ENCODE data around the gene NDUFA13. TPM values are rescaled to one million over a fixed set of nuclear protein-coding genes. Genes with fewer than 3 reads are reported as not detected.

The NDUFA13 gene
- total RNA-seq, 1 experiment from 2014 or later: 203 TPM

DNA sequence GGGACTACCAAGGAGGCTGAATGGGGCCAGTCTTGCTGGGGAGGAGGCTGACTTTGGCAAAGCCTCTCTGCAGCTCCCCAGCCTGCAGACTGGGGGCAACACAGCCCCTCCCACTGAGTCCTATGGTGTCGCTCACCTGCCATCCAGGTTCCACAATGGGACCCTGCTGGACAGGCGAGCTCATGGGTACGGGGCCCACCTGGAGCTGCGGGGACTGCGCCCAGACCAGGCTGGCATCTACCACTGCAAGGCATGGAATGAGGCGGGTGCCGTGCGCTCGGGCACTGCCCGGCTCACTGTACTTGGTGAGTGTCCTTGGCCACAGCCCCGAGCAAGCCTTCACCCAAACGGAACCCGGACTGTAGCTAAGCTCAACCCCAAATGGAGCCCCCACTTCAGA is 27.1 kb downstream of the NDUFA13 start:
- POLR2A ChIA-PET (ENCODE audit: unreplicated experiment): no interaction called here
- BruUV-seq (replicated peaks): no TSS peak
- Histone ChIP-seq H3K27ac (no peak overlapping the region), H3K4me1 (replicated peaks; ENCODE audit: insufficient read depth) (peaks cover 11% of the 10 kb centered on the region), H3K4me3 (no peak overlapping the region), H3K4me2 (no peak overlapping the region), H3K9me3 (ENCODE audit: insufficient read depth, low read depth) (no peaks in the 10 kb centered on the region), H3F3A (ENCODE audit: insufficient read depth, low read depth) (peaks cover 16% of the 10 kb centered on the region; the same call in 1 of the 2 replicates), H3K36me3 (ENCODE audit: low read depth) (no peaks in the 10 kb centered on the region), H4K20me1 (ENCODE audit: insufficient read depth) (no peaks in the 10 kb centered on the region), H3K79me2 (ENCODE audit: low read depth) (no peaks in the 10 kb centered on the region), H3K27me3 (ENCODE audit: insufficient read depth, low read depth) (no peaks in the 10 kb centered on the region), H2AFZ (no peak overlapping the region), H3K9me2 (ENCODE audit: insufficient read depth) (no peaks in the 10 kb centered on the region)
- no peak for DNase-seq
- intact Hi-C loops (cut with micrococcal nuclease; ENCODE audit: unreplicated experiment): no loop called here
- CTCF ChIA-PET: no interaction called here
- no peak for TF ChIP-seq EZH2 (IDR thresholded peaks at IDR 0.05; ENCODE audit: low read depth)
- no peak for TF ChIP-seq CTCF (conservative IDR thresholded peaks at IDR 0.05)

GRCh38 chr19:19543640-19544039 is 27.6 kb downstream of the NDUFA13 start:
- H3K27ac ChIP-seq: no peak overlapping the region
- no peaks in the 10 kb centered on the region for H3K36me3 ChIP-seq (ENCODE audit: low read depth)
- H3K9me2 ChIP-seq (ENCODE audit: insufficient read depth): no peaks in the 10 kb centered on the region
- H2AFZ ChIP-seq: no peak overlapping the region
- ChIA-PET CTCF (no interaction called here), POLR2A (ENCODE audit: unreplicated experiment) (no interaction called here)
- no peak for TF ChIP-seq CTCF (conservative IDR thresholded peaks at IDR 0.05)
- TF ChIP-seq EZH2 (IDR thresholded peaks at IDR 0.05; ENCODE audit: low read depth): no peak
- H3K79me2 ChIP-seq (ENCODE audit: low read depth): no peaks in the 10 kb centered on the region
- no peaks in the 10 kb centered on the region for H3K27me3 ChIP-seq (ENCODE audit: insufficient read depth, low read depth)
- no peak overlapping the region for H3K4me2 ChIP-seq
- H3F3A ChIP-seq (ENCODE audit: insufficient read depth, low read depth): peaks cover 17% of the 10 kb centered on the region; the same call in 1 of the 2 replicates
- H3K4me1 ChIP-seq (replicated peaks; ENCODE audit: insufficient read depth): peaks cover 11% of the 10 kb centered on the region
- intact Hi-C loops (cut with micrococcal nuclease; ENCODE audit: unreplicated experiment): no loop called here
- no peaks in the 10 kb centered on the region for H4K20me1 ChIP-seq (ENCODE audit: insufficient read depth)
- no peaks in the 10 kb centered on the region for H3K9me3 ChIP-seq (ENCODE audit: insufficient read depth, low read depth)
- no peak overlapping the region for H3K4me3 ChIP-seq
- no TSS peak for BruUV-seq (replicated peaks)
- DNase-seq: no peak

DNA sequence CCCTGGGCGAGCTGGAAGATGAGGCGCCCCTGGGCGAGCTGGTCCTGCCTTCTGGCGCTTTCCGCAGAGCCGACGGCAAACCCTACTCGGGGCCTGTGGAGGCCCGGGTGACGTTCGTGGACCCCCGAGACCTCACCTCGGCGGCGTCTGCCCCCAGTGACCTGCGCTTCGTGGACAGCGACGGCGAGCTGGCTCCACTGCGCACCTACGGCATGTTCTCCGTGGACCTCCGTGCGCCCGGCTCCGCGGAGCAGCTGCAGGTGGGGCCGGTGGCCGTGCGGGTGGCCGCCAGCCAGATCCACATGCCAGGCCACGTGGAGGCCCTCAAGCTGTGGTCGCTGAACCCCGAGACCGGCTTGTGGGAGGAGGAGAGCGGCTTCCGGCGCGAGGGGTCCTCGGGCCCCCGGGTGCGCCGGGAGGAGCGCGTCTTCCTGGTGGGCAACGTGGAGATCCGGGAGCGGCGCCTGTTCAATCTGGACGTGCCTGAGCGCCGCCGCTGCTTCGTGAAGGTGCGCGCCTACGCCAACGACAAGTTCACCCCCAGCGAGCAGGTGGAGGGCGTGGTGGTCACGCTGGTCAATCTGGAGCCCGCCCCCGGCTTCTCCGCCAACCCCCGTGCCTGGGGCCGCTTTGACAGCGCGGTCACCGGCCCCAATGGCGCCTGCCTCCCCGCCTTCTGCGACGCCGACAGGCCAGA is 28.4 kb downstream of the NDUFA13 start:
- no peaks in the 10 kb centered on the region for H3K79me2 ChIP-seq (ENCODE audit: low read depth)

More for the DNA sequence above, 28.4 kb downstream of the NDUFA13 start:
- Histone ChIP-seq H2AFZ (no peak overlapping the region), H3K4me1 (replicated peaks; ENCODE audit: insufficient read depth) (peaks cover 11% of the 10 kb centered on the region), H3K9me2 (ENCODE audit: insufficient read depth) (no peaks in the 10 kb centered on the region), H3K27ac (no peak overlapping the region), H3K9me3 (ENCODE audit: insufficient read depth, low read depth) (no peaks in the 10 kb centered on the region), H3F3A (ENCODE audit: insufficient read depth, low read depth) (peaks cover 14% of the 10 kb centered on the region; the same call in 1 of the 2 replicates), H4K20me1 (ENCODE audit: insufficient read depth) (no peaks in the 10 kb centered on the region), H3K27me3 (ENCODE audit: insufficient read depth, low read depth) (no peaks in the 10 kb centered on the region), H3K4me2 (no peak overlapping the region), H3K36me3 (ENCODE audit: low read depth) (no peaks in the 10 kb centered on the region), H3K4me3 (no peak overlapping the region)
- ChIA-PET CTCF (interaction anchor here (0.6 kb wide), 1 partner anchor 353 kb away, joined by 5 read pairs; no protein-coding TSS in a partner anchor), POLR2A (ENCODE audit: unreplicated experiment) (no interaction called here)
- TF ChIP-seq EZH2 (IDR thresholded peaks at IDR 0.05; ENCODE audit: low read depth): no peak
- no peak for TF ChIP-seq CTCF (conservative IDR thresholded peaks at IDR 0.05)
- intact Hi-C loops (cut with micrococcal nuclease; ENCODE audit: unreplicated experiment): no loop called here
- no peak for DNase-seq
- BruUV-seq (replicated peaks): no TSS peak
